Neuronal stem cell (in vitro differentiated cells): ENCODE data around the gene CD79A.

Source experiments
- DNase-seq: peaks from one replicate; pipeline ENCODE4 v3.0.0-alpha.2; 2013; ENCODE audit warnings: low spot score
- H2AFZ ChIP-seq: one replicate; pipeline ENCODE4 v1.6.1; 2013; ENCODE audit warnings: mild to moderate bottlenecking, low read length, inconsistent platforms
- H2AK5ac ChIP-seq: 2 replicates; pipeline ENCODE4 v1.6.1; 2013; ENCODE audit warnings: low read depth, mild to moderate bottlenecking, inconsistent platforms, low read length, moderate library complexity, mixed read lengths
- H2BK120ac ChIP-seq: 2 replicates; pipeline ENCODE4 v1.6.1; 2013; ENCODE audit warnings: low read depth, mild to moderate bottlenecking, inconsistent platforms, low read length, moderate library complexity, mixed read lengths
- H2BK12ac ChIP-seq: one replicate; pipeline ENCODE4 v1.6.1; 2013; ENCODE audit warnings: low read length, inconsistent platforms
- H2BK15ac ChIP-seq: 2 replicates; pipeline ENCODE4 v1.6.1; 2013; ENCODE audit warnings: mild to moderate bottlenecking, low read length, inconsistent platforms, mixed read lengths
- H2BK5ac ChIP-seq: one replicate; pipeline ENCODE4 v1.6.1; 2013; ENCODE audit warnings: inconsistent platforms, mild to moderate bottlenecking, low read length, moderate library complexity
- H3K14ac ChIP-seq: one replicate; pipeline ENCODE4 v1.6.1; 2013; ENCODE audit warnings: low read length, inconsistent platforms
- H3K18ac ChIP-seq: 2 replicates; pipeline ENCODE4 v1.6.1; 2013; ENCODE audit warnings: low read length, inconsistent platforms
- H3K23ac ChIP-seq: 2 replicates; pipeline ENCODE4 v1.6.1; 2013; ENCODE audit warnings: low read depth, mild to moderate bottlenecking, mixed read lengths, low read length, inconsistent platforms; ENCODE audit not compliant: poor library complexity
- H3K27ac ChIP-seq: replicated peaks from 3 replicates; pipeline ENCODE4 v1.5.1; 2013; ENCODE audit warnings: low read length, inconsistent platforms
- H3K27me3 ChIP-seq, 3 experiments: 2 replicates each; pipeline ENCODE4 v1.6.1; 2013; ENCODE audit warnings: low read length in 3 of 3, mild to moderate bottlenecking in 2 of 3, inconsistent platforms in 1 of 3, low read depth in 1 of 3, mixed read lengths in 1 of 3, moderate library complexity in 1 of 3; ENCODE audit not compliant: control insufficient read depth in 3 of 3, insufficient read depth in 3 of 3
- H3K36me3 ChIP-seq, 2 donors: replicated peaks in 1 of 2; 2 replicates each; pipeline ENCODE4 v1.6.1; 2013; ENCODE audit warnings: low read length in 2 of 2; ENCODE audit not compliant: control insufficient read depth in 2 of 2, insufficient read depth in 2 of 2
- H3K4ac ChIP-seq: 2 replicates; pipeline ENCODE4 v1.6.1; 2013; ENCODE audit warnings: inconsistent platforms, mild to moderate bottlenecking, low read length, moderate library complexity
- H3K4me1 ChIP-seq, 2 donors: 1 replicate in 1 of 2; 2 replicates in 1 of 2; pipeline ENCODE4 v1.6.1; 2013; ENCODE audit warnings: low read length in 2 of 2, low read depth in 1 of 2; ENCODE audit not compliant: control insufficient read depth in 2 of 2, insufficient read depth in 1 of 2
- H3K4me2 ChIP-seq: one replicate; pipeline ENCODE4 v1.6.1; 2013; ENCODE audit warnings: mild to moderate bottlenecking, low read length, inconsistent platforms; ENCODE audit not compliant: insufficient read depth, poor library complexity, severe bottlenecking
- H3K4me3 ChIP-seq, 2 donors: 2 replicates each; pipeline ENCODE4 v1.5.1; 2013; ENCODE audit warnings: low read length in 2 of 2, mild to moderate bottlenecking in 2 of 2, inconsistent platforms in 1 of 2, moderate library complexity in 1 of 2
- H3K79me1 ChIP-seq: one replicate; pipeline ENCODE4 v1.6.1; 2013; ENCODE audit warnings: low read depth, mild to moderate bottlenecking, inconsistent platforms, low read length, moderate library complexity
- H3K9ac ChIP-seq: one replicate; pipeline ENCODE4 v1.6.1; 2013; ENCODE audit warnings: mild to moderate bottlenecking, low read depth, low read length, inconsistent platforms; ENCODE audit not compliant: poor library complexity
- H3K9me3 ChIP-seq, 2 donors: replicated peaks in 1 of 2; 2 replicates each; pipeline versions ENCODE3 to v1.6.1; 2013; ENCODE audit warnings: low read length in 2 of 2, mild to moderate bottlenecking in 2 of 2, inconsistent platforms in 1 of 2, low read depth in 1 of 2, mixed read lengths in 1 of 2, moderate library complexity in 1 of 2; ENCODE audit not compliant: control insufficient read depth in 2 of 2, insufficient read depth in 1 of 2
- H4K8ac ChIP-seq: one replicate; pipeline ENCODE4 v1.6.1; 2013; ENCODE audit warnings: low read depth, mild to moderate bottlenecking, inconsistent platforms, low read length, moderate library complexity
- H4K91ac ChIP-seq: one replicate; pipeline ENCODE4 v1.6.1; 2013; ENCODE audit warnings: low read length, low read depth, mild to moderate bottlenecking, inconsistent platforms; ENCODE audit not compliant: poor library complexity
- WGBS, 2 donors: extraction: QIAGEN DNeasy Blood & Tissue Kit; methylation state at CpG; one replicate each; pipeline ENCODE4 v1.1.7; 2013; ENCODE audit warnings: missing lambda C conversion rate in 2 of 2, mixed read lengths in 1 of 2; ENCODE audit not compliant: insufficient read length in 2 of 2, insufficient replicate concordance in 1 of 2; ENCODE audit errors: extremely low coverage in 2 of 2; 5-methylcytosine and 5-hydroxymethylcytosine counted together

CD79A gene

DNA sequence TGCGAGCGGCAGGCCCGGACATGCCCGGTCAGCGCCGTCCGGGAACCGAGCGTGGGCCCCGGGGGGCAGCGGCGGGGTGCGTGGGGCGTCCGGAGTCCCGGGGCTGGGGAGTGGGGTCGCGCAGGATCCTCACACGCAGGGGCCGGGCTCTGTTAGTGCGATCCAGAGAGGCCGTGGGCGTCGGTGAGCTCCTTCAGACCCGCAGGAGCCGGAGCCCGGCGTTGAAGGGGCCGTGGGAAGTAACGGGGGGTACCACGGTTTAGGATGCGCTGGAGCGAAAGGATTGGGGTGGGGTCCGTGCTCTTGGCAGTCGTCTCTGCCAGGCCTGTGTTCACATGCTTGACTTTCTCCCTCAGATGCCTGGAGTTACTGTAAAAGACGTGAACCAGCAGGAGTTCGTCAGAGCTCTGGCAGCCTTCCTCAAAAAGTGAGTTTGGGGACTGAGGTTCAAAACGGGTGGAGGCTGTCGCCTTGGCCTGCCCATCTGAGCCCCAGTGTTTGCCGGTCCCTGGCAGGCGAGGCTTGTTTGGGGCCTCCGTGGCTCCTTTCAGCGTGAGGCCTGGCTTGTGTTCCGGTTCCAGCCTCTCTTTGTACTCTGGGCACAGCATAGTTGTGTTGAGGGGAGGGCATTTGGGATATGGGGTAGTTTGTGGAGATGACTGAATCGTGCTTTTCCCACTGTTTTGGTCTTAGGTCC, 16.5 kb upstream of the CD79A start:
- no peaks in the 10 kb centered on the region for H3K9me3 ChIP-seq
- peak overlapping the region; percentile 88 for H2AK5ac ChIP-seq
- no peak overlapping the region for H2BK120ac ChIP-seq
- no peak overlapping the region for H2BK12ac ChIP-seq
- DNase-seq = no peak
- peak overlapping the region; percentile 66 for H3K14ac ChIP-seq
- H3K23ac ChIP-seq = peak overlapping the region; percentile 99
- no peak overlapping the region for H4K91ac ChIP-seq
- peaks cover 21% of the 10 kb centered on the region for H3K79me1 ChIP-seq
- no CpG with 5 or more reads among the region's 45 CpGs for WGBS, 2 donors
- H2BK5ac ChIP-seq = peak overlapping the region; percentile 99
- H3K27me3 ChIP-seq = peaks cover 0 to 3% (median 0%) of the 10 kb centered on the region in 3 experiments
- H3K27ac ChIP-seq = peak overlapping the region; percentile 26
- peak overlapping the region; percentile 92 for H3K18ac ChIP-seq
- H3K36me3 ChIP-seq = peaks cover 43 to 51% of the 10 kb centered on the region in 2 donors
- no peak overlapping the region for H2BK15ac ChIP-seq
- peaks cover 16 to 21% of the 10 kb centered on the region in 2 donors for H3K4me1 ChIP-seq
- peak overlapping the region; percentile 72 for H3K4me2 ChIP-seq
- no peak overlapping the region for H3K4ac ChIP-seq
- peak overlapping the region; percentile 95 to 98 for H3K4me3 ChIP-seq
- peak overlapping the region; percentile 99 for H3K9ac ChIP-seq
- H4K8ac ChIP-seq = no peak overlapping the region
- peak overlapping the region; percentile 90 for H2AFZ ChIP-seq

DNA sequence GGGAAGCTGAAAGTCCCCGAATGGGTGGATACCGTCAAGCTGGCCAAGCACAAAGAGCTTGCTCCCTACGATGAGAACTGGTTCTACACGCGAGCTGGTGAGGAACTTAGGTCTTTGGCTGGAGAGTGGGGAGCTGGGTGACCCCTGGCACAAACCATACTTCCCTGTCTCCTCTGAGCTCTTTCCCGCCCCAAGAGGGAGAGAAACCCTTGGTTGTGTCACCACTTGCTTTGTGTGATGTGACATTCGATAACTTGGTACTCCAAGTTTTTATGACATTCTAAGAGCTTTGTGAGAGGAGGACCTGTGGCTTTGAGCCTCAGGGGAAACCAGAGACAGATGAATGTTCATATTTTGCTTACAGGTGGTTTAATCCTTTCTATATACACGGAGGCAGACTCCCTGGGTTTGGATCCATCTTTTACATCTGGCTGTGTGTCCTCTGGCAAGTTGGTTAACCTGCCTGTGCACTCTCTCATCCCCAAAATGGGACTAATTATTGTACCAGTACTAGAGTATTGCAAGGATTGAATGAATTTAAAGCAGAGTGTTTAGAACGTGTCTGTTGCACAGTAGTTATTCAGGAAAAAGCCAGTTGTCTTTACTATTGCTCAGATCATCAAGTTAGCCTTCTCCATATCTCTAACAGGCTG, 15.8 kb upstream of the CD79A start:
- Histone ChIP-seq H3K23ac (no peak overlapping the region), H4K8ac (no peak overlapping the region), H3K4me2 (peak overlapping the region; percentile 72), H3K9ac (peak overlapping the region; percentile 99), H3K79me1 (peaks cover 22% of the 10 kb centered on the region), H3K4ac (no peak overlapping the region), H3K14ac (no peak overlapping the region), H3K4me1 (peaks cover 16 to 21% of the 10 kb centered on the region in 2 donors), H3K27me3 (no peaks in the 10 kb centered on the region), H3K18ac (no peak overlapping the region), H2BK120ac (no peak overlapping the region), H3K27ac (no peak overlapping the region), H4K91ac (no peak overlapping the region), H3K4me3 (peak overlapping the region; percentile 95 to 98), H2BK15ac (no peak overlapping the region), H2BK5ac (no peak overlapping the region), H3K9me3 (no peaks in the 10 kb centered on the region), H3K36me3 (peaks cover 44 to 54% of the 10 kb centered on the region in 2 donors), H2AK5ac (no peak overlapping the region), H2AFZ (no peak overlapping the region), H2BK12ac (no peak overlapping the region)
- no peak for DNase-seq
- no CpG with 5 or more reads among the region's 9 CpGs for WGBS, 2 donors

GRCh38 chr19:41861846-41862245, 15.2 kb upstream of the CD79A start:
- no peak overlapping the region for H3K4me2 ChIP-seq
- H2BK120ac ChIP-seq = no peak overlapping the region
- no peak overlapping the region for H2BK12ac ChIP-seq
- H2AK5ac ChIP-seq = no peak overlapping the region
- H3K14ac ChIP-seq = no peak overlapping the region
- DNase-seq = no peak
- H2BK5ac ChIP-seq = no peak overlapping the region
- no peak overlapping the region for H3K23ac ChIP-seq
- no peak overlapping the region for H3K4ac ChIP-seq
- no CpG with 5 or more reads among the region's 9 CpGs for WGBS, 2 donors
- peaks cover 16 to 21% of the 10 kb centered on the region in 2 donors for H3K4me1 ChIP-seq
- no peak overlapping the region for H3K27ac ChIP-seq
- no peak overlapping the region for H3K18ac ChIP-seq
- peaks cover 48 to 59% of the 10 kb centered on the region in 2 donors for H3K36me3 ChIP-seq
- H4K8ac ChIP-seq = no peak overlapping the region
- H3K4me3 ChIP-seq = peak overlapping the region in 1 of 2 donors; percentile 98
- H3K9ac ChIP-seq = no peak overlapping the region
- H4K91ac ChIP-seq = no peak overlapping the region
- peaks cover 25% of the 10 kb centered on the region for H3K79me1 ChIP-seq
- H3K9me3 ChIP-seq = no peaks in the 10 kb centered on the region
- no peaks in the 10 kb centered on the region for H3K27me3 ChIP-seq
- no peak overlapping the region for H2AFZ ChIP-seq
- H2BK15ac ChIP-seq = no peak overlapping the region

GRCh38 chr19:41862445-41862986, 14.6 kb upstream of the CD79A start:
- DNase-seq = no peak
- Histone ChIP-seq H3K9me3 (no peaks in the 10 kb centered on the region), H3K9ac (no peak overlapping the region), H3K4me2 (no peak overlapping the region), H3K4ac (no peak overlapping the region), H2BK5ac (no peak overlapping the region), H2BK12ac (no peak overlapping the region), H3K4me1 (peaks cover 16 to 21% of the 10 kb centered on the region in 2 donors), H4K8ac (no peak overlapping the region), H2BK15ac (no peak overlapping the region), H3K79me1 (peaks cover 25% of the 10 kb centered on the region), H3K23ac (no peak overlapping the region), H3K14ac (no peak overlapping the region), H3K27me3 (no peaks in the 10 kb centered on the region), H3K18ac (no peak overlapping the region), H2AFZ (no peak overlapping the region), H2AK5ac (no peak overlapping the region), H2BK120ac (no peak overlapping the region), H4K91ac (no peak overlapping the region), H3K36me3 (peaks cover 51 to 65% of the 10 kb centered on the region in 2 donors), H3K27ac (no peak overlapping the region), H3K4me3 (peak overlapping the region in 1 of 2 donors; percentile 36)
- WGBS, 2 donors = no CpG with 5 or more reads among the region's 2 CpGs
